NB4 (cell line): ENCODE data around the gene CPNE4.

Experiments used
- MYC ChIP-seq: IDR thresholded peaks from 2 replicates; pipeline ENCODE4 v1.6.1; 2011; ENCODE audit warnings: low read depth, low read length
- POLR2A ChIP-seq: IDR thresholded peaks from 2 replicates; pipeline ENCODE4 v1.6.1; 2011; ENCODE audit warnings: mild to moderate bottlenecking; ENCODE audit not compliant: insufficient read length; ENCODE audit errors: extremely low read depth
- TF ChIP-seq, protein P1 (sequence below): IDR thresholded peaks from one replicate; pipeline ENCODE4 v1.5.1; 2012; ENCODE audit warnings: low read depth, low read length
- TF ChIP-seq, protein P2 (sequence below): IDR thresholded peaks from 2 replicates; pipeline ENCODE4 v1.6.1; 2011; ENCODE audit warnings: low read depth, low read length

DNA sequence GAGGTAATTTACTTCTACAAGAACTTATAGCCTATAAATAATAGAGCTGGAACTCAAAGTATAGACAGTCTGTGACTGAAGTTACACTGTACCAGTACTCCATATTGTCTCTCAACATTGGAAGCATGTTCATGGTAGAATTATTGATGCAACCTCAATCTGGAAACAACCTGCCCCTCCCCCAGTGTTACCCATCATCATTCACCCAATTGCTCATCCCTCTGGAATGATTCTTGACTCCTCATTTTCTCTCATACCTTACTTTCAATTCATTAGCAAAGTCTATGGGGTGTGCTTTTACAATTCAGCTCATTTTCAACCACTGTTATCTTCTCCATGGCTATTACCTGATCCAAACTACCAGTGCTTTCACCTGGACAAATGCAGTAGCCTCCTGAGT is 151.7 kb downstream of the CPNE4 start:
- TF ChIP-seq, protein P1, sequence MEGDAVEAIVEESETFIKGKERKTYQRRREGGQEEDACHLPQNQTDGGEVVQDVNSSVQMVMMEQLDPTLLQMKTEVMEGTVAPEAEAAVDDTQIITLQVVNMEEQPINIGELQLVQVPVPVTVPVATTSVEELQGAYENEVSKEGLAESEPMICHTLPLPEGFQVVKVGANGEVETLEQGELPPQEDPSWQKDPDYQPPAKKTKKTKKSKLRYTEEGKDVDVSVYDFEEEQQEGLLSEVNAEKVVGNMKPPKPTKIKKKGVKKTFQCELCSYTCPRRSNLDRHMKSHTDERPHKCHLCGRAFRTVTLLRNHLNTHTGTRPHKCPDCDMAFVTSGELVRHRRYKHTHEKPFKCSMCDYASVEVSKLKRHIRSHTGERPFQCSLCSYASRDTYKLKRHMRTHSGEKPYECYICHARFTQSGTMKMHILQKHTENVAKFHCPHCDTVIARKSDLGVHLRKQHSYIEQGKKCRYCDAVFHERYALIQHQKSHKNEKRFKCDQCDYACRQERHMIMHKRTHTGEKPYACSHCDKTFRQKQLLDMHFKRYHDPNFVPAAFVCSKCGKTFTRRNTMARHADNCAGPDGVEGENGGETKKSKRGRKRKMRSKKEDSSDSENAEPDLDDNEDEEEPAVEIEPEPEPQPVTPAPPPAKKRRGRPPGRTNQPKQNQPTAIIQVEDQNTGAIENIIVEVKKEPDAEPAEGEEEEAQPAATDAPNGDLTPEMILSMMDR: no peak
- TF ChIP-seq POLR2A: no peak
- TF ChIP-seq, protein P2, sequence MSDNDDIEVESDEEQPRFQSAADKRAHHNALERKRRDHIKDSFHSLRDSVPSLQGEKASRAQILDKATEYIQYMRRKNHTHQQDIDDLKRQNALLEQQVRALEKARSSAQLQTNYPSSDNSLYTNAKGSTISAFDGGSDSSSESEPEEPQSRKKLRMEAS: no peak
- no peak for TF ChIP-seq MYC
